Dendritic cell treated with granulocyte-macrophage colony-stimulating factor and Interleukin-4, amounts not matched to agents 40 ng/mL and 50 ng/mL, for 4 days (primary cell): ENCODE measurements around the gene OR52I2.

ENCODE experiments used
- H3K27ac Mint-ChIP-seq: one replicate; pipeline ENCODE4 v1.8.0; 2022; ENCODE audit warnings: mild to moderate bottlenecking, mixed read lengths
- H3K27me3 Mint-ChIP-seq: one replicate; pipeline ENCODE4 v1.8.0; 2022; ENCODE audit warnings: mild to moderate bottlenecking, mixed read lengths
- H3K36me3 Mint-ChIP-seq: one replicate; pipeline ENCODE4 v1.8.0; 2022; ENCODE audit warnings: low read depth, mixed read lengths
- H3K4me1 Mint-ChIP-seq: one replicate; pipeline ENCODE4 v1.8.0; 2022; ENCODE audit warnings: low read depth, mixed read lengths
- H3K4me3 Mint-ChIP-seq: one replicate; pipeline ENCODE4 v1.8.0; 2022; ENCODE audit warnings: mild to moderate bottlenecking, moderate library complexity, mixed read lengths
- H3K9me3 Mint-ChIP-seq: one replicate; pipeline ENCODE4 v1.8.0; 2022; ENCODE audit warnings: mixed read lengths
- intact Hi-C: fragments of 100-400 bp; cut with micrococcal nuclease; formaldehyde crosslinking; loops from one replicate; pipeline ENCODE4 v1.15.0; 2022

Gene OR52I2

DNA sequence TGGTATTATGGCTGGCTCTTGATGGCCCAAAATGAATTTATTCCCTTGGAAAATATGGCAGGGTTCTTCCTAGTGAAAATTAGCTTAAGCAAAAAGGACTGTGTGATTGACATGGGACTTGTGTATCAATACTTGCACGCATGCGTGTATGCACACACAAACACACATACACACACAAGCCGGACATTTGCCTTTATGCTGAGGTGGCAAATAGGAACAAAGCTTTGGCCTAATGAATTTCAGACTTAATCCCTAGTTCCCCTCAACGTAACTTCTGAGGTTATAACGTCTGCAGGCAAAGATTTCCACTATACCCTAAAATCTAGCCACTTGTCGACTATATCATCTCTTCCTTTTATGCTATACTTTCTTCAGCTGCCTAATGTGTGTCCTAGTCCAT, 2.9 kb upstream of the OR52I2 start:
- Mint-ChIP-seq H3K4me3 (no peak overlapping the region), H3K27ac (no peak overlapping the region), H3K9me3 (no peaks in the 10 kb centered on the region), H3K27me3 (peaks cover 53% of the 10 kb centered on the region), H3K36me3 (no peaks in the 10 kb centered on the region), H3K4me1 (no peaks in the 10 kb centered on the region)
- intact Hi-C loops = no loop called here

DNA sequence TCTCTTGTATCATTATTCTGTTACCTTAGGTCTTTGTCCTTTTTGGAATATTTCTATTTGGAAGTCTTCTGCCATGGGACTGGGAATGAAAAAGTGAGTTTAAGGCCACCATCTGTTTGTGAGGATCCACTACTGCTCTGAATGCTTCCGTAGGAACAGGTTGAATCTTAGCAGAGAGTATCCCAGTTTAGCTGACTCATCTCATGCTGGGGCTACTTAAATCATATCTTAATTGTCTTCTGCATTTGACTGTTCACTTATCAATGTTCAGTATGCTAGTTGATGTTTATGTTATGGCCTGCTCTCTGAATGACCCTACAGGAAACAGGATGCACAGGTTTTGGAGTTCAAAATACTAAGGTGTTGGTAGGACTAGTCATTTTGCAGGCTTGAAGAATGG, 1.4 kb upstream of the OR52I2 start:
- no peaks in the 10 kb centered on the region for H3K36me3 Mint-ChIP-seq
- intact Hi-C loops = no loop called here
- peaks cover 47% of the 10 kb centered on the region for H3K27me3 Mint-ChIP-seq

DNA sequence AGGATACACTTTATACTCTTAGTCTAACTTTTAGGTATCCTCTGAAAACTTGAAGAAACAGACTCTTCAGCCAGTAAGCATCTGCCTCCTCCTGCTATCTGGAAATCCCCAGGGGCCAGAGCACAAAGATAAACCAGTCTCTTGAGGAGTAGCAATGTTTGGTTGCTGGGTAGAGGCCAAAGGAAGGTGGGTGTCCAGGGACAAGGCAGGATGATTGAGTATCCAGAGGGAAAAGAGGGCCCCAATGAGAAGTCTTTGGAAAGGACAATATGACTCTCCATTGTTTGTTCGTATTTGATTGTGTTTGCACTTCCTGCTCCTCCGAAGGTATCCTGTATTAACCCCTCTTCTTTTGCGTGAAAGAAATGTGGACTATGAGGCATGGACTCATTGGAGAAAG, 7.5 kb downstream of the OR52I2 start:
- Mint-ChIP-seq H3K36me3 (no peaks in the 10 kb centered on the region), H3K4me1 (no peaks in the 10 kb centered on the region), H3K27ac (no peak overlapping the region), H3K4me3 (no peak overlapping the region), H3K27me3 (peaks cover 23% of the 10 kb centered on the region), H3K9me3 (no peaks in the 10 kb centered on the region)
- intact Hi-C loops = no loop called here

More for the DNA sequence above, 1.4 kb upstream of the OR52I2 start:
- H3K4me3 Mint-ChIP-seq = no peak overlapping the region
- no peaks in the 10 kb centered on the region for H3K9me3 Mint-ChIP-seq
- no peak overlapping the region for H3K27ac Mint-ChIP-seq
- H3K4me1 Mint-ChIP-seq = no peaks in the 10 kb centered on the region

DNA sequence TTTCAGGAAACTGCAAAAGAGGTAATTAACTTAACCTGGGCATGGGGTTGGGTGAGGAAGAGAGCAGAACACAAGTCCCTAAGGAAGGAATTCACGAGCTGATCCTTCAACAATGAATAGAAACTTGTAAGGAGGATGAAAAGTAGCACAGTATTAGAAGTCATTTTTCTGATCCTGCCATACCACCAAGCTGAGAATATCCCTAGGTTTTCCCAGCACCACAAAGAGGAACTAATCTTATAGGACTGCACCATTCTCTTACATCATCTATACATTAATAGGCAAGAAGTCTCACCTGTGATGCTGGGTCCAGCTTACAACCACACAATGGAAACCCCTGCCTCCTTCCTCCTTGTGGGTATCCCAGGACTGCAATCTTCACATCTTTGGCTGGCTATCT, 12.2 kb downstream of the OR52I2 start, which contains the start of gene OR52I1:
Gene OR52I1, plus strand, starts transcription at position 301 of the 400 bp plus-strand sequence. Its CDS starts 0 bp downstream, at position 301.
- Mint-ChIP-seq H3K9me3 (no peaks in the 10 kb centered on the region), H3K27ac (no peak within 1 kb of the TSS), H3K4me3 (no peak within 1 kb of the TSS), H3K27me3 (peaks cover 10% of the 10 kb centered on the region), H3K4me1 (no peaks in the 10 kb centered on the region), H3K36me3 (peaks cover 6% of the 10 kb centered on the region)
- intact Hi-C loops = no loop called here

DNA sequence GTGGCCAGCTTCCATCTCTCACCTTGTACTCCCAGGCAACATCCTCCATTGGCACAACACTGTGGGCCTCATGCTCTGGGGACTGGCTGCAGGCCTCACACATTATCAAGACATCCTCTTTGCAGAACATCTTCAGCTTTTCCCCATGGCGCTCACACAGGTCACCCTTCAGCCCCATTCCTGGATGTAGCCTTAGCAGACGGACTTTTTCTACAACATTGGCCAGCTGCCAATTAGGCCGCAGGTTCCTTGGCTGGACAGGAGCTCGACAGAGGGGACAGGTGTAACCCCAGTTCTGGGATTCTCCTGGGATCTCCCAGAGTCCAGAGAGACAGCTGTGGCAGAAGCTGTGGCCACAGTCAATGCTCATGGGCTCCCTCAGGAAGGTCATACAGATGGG, 23.5 kb downstream of the OR52I2 start:
- intact Hi-C loops = no loop called here
- peaks cover 23% of the 10 kb centered on the region for H3K4me1 Mint-ChIP-seq

DNA sequence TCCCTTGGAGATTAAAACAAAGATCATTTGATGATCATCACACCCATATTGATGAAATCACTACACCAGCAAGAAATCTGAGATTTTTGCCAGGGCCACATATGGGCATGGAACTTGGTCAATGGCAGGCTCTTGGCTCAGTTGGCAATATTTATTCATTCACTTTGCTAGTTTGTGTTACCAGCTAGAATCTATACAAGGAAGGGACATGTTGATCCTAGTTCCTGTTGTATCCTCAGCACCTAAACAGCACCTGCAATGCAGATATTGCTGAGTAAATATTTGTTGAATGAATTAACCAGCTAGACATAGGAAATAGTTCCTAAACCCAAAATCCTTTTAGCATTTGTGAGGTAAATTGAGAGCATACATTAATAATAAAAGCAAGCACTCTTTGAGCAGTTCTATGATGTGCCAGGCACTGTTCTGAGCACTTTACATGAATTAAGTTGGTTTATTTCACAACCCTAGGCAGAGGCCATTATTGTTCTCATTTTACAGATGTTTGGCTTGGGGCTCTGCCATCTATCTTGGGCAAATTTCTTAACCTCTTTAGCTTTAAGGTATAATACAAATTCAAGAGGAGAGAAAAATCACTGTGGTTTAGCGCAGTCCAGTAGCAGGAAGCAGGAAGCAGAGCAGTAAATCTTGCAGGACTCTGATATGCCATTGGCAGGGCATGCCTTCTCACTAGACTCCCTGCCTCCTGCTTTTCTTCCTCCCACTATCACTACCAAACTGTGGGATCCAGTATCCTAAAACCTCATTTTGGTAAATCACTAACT, 24.9 kb downstream of the OR52I2 start:
- no peaks in the 10 kb centered on the region for H3K9me3 Mint-ChIP-seq
- H3K4me3 Mint-ChIP-seq = peak overlapping the region; percentile 93
- intact Hi-C loops = no loop called here
- no peaks in the 10 kb centered on the region for H3K27me3 Mint-ChIP-seq
- peaks cover 30% of the 10 kb centered on the region for H3K4me1 Mint-ChIP-seq
- H3K36me3 Mint-ChIP-seq = peaks cover 42% of the 10 kb centered on the region
- H3K27ac Mint-ChIP-seq = peak overlapping the region; percentile 94

More for the DNA sequence above, 23.5 kb downstream of the OR52I2 start:
- Mint-ChIP-seq H3K36me3 (peaks cover 55% of the 10 kb centered on the region), H3K9me3 (no peaks in the 10 kb centered on the region), H3K27me3 (no peaks in the 10 kb centered on the region), H3K4me3 (no peak overlapping the region), H3K27ac (no peak overlapping the region)

DNA sequence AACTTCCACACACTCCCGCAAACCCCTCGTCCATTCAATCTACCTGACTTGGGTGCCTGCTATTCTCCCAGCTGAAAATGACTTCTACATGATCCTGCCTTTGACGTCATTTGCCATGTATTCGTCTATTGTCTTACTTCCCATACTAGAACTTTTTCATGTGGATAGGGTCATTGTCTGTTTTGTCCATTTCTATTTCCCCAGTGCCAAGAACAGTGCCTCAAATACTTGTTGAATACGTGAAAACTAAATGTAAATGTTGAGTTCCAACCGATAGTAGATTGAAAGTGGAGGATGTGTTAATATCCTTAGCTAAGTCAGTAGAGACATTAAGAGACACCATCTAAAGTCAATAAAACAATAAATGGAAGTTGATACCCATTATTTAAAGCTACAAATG, 25.6 kb downstream of the OR52I2 start:
- intact Hi-C loops = no loop called here

DNA sequence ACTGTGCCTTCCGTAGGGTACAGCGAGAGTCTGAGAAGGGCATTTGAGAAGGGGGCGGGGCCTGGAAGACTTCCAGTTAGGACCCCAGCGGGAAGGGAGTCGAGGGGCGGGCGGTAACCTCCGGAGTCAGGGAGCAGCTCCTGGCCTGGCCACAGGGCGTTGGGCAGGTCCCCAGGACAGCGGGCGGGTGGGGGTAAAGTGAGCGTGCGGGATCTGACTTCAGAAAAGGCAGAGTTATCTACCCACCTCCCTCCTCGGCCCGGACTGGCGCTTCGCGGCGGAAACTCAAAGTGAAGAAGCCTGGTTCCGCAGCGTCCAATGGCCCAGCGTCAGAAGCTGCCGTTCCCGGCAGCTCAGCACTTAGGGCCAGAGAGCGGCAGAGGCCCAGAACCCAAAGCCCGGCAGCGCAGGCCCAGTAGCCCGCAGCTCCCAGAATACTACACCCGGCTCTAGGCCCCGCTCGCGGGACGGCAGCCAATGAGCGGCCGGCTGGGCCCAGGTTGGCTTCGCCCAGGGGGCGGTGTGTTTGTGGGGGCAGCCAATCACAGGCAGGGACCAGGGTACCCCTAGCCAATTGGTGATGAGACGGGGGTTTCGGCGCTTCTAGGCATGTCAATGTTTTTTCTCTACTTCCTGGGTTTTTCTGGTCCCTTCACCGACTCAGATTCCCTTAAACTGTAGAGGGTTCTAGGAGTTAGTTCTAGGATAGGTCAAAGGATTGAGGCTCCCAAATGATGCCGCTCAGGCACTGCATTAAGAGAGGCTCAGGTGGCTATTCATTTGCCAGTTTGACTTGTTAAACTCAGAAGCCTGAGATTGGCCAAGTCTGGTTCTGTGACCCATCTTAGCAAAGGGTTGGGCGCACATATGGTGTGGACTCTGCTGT, 26.5 kb downstream of the OR52I2 start, which contains the start of gene TRIM68:
Gene TRIM68, minus strand, starts transcription at position 451 of the 886 bp plus-strand sequence. CDS start 2,727 bp downstream, outside the sequence.
- H3K4me3 Mint-ChIP-seq = peak within 1 kb of the TSS; percentile 93
- intact Hi-C loops = no loop called here
- H3K4me1 Mint-ChIP-seq = peaks cover 30% of the 10 kb centered on the region
- H3K27me3 Mint-ChIP-seq = no peaks in the 10 kb centered on the region
- peaks cover 28% of the 10 kb centered on the region for H3K36me3 Mint-ChIP-seq
- H3K27ac Mint-ChIP-seq = peak within 1 kb of the TSS; percentile 94
- no peaks in the 10 kb centered on the region for H3K9me3 Mint-ChIP-seq

More for the DNA sequence above, 25.6 kb downstream of the OR52I2 start:
- peak overlapping the region; percentile 94 for H3K27ac Mint-ChIP-seq
- peak overlapping the region; percentile 93 for H3K4me3 Mint-ChIP-seq
- H3K9me3 Mint-ChIP-seq = no peaks in the 10 kb centered on the region
- peaks cover 35% of the 10 kb centered on the region for H3K36me3 Mint-ChIP-seq
- H3K27me3 Mint-ChIP-seq = no peaks in the 10 kb centered on the region
- H3K4me1 Mint-ChIP-seq = peaks cover 30% of the 10 kb centered on the region

DNA sequence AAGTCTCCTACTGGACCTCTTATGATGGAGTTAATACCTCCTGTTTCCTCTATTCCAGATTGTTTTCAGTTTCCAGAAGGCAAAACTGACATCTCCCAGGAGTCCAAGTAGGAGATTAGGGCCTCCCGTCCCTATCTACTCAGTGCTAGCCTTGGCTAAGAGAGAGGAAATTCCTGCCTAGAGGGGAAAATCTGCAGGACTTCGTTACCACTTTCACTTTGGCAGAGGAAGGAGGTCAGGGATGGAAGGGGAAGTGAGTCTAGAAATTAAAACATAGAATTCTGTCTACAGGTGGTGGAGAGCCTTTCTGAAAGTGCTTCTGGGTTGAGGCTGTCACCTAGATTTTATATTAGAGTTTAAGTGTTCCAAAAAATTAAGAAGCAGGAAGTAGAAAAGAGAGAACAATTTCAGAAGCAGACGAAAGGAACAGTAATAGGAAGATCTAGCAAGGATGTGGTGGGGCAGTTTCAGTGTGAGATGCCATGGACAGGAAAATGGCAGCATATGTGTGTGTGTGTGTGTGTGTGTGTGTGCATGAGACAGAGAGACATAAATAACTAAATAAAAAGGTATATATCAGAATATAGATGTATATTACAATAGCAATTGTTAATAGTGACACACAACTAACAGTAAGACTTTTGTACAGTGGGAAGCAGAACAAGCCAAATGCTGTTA, 28.9 kb downstream of the OR52I2 start:
- peak overlapping the region; percentile 47 for H3K27ac Mint-ChIP-seq
- H3K4me3 Mint-ChIP-seq = peak overlapping the region; percentile 57
- H3K36me3 Mint-ChIP-seq = peaks cover 6% of the 10 kb centered on the region
- H3K9me3 Mint-ChIP-seq = no peaks in the 10 kb centered on the region
- H3K4me1 Mint-ChIP-seq = peaks cover 30% of the 10 kb centered on the region
- intact Hi-C loops = no loop called here
- peaks cover 5% of the 10 kb centered on the region for H3K27me3 Mint-ChIP-seq

DNA sequence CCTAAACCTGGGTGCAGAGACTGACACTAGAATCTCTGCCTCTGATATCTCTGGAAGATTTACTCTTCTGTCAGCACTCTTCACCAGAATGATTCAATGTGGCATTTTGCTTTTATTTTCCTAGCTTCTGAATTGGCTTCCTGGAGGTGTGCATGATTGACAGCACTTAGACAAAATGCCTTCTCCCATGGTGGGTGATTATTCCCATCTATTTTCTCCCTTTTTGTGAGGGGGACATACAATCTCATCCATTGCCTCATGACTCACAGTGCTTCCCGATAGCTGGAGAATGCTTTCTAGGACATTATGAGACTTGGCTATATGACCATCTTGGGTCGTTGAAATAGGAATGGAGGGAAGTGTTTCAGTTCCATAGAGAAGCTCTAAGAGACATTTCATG, 30.4 kb downstream of the OR52I2 start:
- Mint-ChIP-seq H3K27me3 (peaks cover 5% of the 10 kb centered on the region), H3K9me3 (no peaks in the 10 kb centered on the region), H3K4me3 (no peak overlapping the region), H3K27ac (no peak overlapping the region), H3K4me1 (peaks cover 22% of the 10 kb centered on the region), H3K36me3 (peaks cover 6% of the 10 kb centered on the region)
- intact Hi-C loops = no loop called here

DNA sequence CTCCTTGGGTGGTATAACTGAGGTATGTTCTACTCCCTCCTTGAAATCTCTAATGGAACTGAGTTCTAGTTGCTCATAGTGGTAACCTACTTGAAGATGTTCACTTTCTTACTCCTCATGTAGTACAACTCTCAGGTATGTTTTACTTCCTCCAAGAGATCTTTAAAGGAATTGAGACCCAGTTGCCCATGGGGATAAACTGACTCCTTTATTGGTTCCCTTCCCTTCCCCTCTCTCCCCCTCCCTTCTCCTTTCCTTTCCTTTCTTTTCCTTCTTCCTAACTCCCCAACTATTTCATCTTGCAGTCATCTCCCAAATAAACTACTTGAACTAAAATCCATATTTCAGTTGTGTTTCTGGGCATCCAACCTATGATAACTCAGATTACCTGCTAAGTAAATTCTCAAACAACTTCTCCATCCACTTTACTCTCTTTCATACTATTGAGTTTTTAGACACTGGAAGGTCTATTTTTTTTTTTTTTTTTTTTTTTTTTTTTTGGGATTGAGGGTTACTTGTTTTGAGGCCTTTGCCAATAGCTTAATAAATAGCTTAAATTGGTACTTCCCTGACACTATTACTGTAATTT, 34.4 kb downstream of the OR52I2 start:
- Mint-ChIP-seq H3K4me1 (no peaks in the 10 kb centered on the region), H3K9me3 (no peaks in the 10 kb centered on the region), H3K27me3 (peaks cover 7% of the 10 kb centered on the region), H3K27ac (no peak overlapping the region), H3K36me3 (no peaks in the 10 kb centered on the region), H3K4me3 (no peak overlapping the region)
- intact Hi-C loops = no loop called here

DNA sequence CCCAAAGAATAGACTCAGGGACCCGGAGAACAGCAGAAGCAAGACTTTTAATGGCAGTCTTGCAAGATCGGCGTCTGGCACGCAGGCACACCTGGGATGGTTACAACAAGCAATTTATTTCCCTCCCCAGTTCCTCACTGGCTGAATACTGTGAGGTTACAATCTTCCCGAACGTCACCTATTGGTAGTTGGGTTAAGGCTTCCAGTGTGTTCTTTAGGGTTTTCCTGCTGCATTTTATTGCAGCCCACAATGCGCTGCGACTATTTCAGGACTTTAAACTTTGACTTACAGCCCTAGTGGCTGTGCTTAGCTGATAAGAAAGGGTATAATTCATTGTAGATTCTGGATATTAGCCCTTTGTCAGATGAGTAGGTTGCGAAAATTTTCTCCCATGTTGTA, 38.0 kb downstream of the OR52I2 start:
- Mint-ChIP-seq H3K27me3 (peaks cover 8% of the 10 kb centered on the region), H3K9me3 (no peaks in the 10 kb centered on the region), H3K27ac (no peak overlapping the region), H3K4me1 (no peaks in the 10 kb centered on the region), H3K36me3 (no peaks in the 10 kb centered on the region), H3K4me3 (no peak overlapping the region)
- intact Hi-C loops = no loop called here

DNA sequence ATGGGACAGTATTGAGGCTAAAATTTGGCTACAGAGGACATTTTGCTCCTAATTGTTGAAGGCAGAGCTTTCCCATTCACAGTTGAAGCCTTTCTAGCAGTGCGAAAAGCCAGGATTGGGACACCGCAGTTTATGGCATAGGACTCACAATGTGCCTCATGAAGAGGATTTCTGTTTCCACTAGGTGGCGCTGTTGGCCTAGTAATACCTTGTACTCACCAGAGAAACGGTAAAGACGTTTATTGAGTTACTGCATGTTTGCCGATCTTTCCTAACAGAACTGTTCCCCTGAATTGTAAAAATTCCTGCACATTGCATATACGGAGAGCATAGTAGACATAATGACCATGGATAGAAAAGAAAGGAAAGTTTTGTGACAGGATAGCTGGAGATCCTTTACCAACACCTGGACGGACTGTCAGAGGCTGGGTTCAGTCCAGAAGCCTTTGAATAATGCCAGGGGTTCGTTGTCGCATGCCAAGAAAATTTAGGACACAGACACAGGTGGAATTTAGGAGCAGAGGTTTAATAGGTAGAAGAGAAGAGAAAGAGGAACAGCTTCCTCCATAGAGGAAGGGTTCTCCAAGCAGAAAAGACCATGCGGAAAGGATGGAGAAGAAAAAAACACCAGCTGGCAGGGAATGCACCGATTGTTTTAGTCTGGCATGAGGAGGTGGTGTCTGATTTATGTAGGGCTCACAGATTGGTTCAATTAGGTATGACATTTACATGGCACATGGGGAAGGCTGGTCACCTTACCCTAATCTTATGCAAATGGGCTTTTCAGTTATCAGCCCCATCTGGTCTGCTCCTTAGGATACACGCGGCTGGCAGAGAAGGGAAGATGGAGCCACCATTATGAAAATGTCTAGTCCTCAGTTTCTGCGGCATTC, 44.9 kb downstream of the OR52I2 start:
- Mint-ChIP-seq H3K4me3 (no peak overlapping the region), H3K27me3 (peaks cover 18% of the 10 kb centered on the region)
- intact Hi-C loops = no loop called here

More for the DNA sequence above, 44.9 kb downstream of the OR52I2 start:
- Mint-ChIP-seq H3K4me1 (no peaks in the 10 kb centered on the region), H3K9me3 (peaks cover 14% of the 10 kb centered on the region), H3K27ac (no peak overlapping the region), H3K36me3 (no peaks in the 10 kb centered on the region)
